CMK (cell line): ENCODE data around the gene ESYT1.

Experiments used
- DNase-seq: peaks from one replicate; pipeline ENCODE4 v3.0.0-alpha.2; 2010; ENCODE audit warnings: low read depth

ESYT1 gene

GRCh38 chr12:56157201-56158028 is 29.3 kb downstream of the ESYT1 start:
- DNase-seq: peak; percentile 49

- DNase-seq: peak; percentile 91
Observed at GRCh38 chr12:56158029-56158925, 30.2 kb downstream of the ESYT1 start, which contains the start of gene MYL6. Gene MYL6, plus strand, starts transcription at chr12:56158359. Its CDS starts 43 bp downstream, at chr12:56158402.

- no peak for DNase-seq
Observed at GRCh38 chr12:56158926-56159461, 30.9 kb downstream of the ESYT1 start.

GRCh38 chr12:56159482-56160192 is 31.6 kb downstream of the ESYT1 start:
- DNase-seq: no peak

- no peak for DNase-seq
Observed at GRCh38 chr12:56160193-56160763, 32.2 kb downstream of the ESYT1 start.

GRCh38 chr12:56160894-56161689 is 33.0 kb downstream of the ESYT1 start:
- DNase-seq: no peak

- no peak for DNase-seq
Observed at GRCh38 chr12:56161690-56162351, 33.8 kb downstream of the ESYT1 start.

- DNase-seq: no peak
Observed at GRCh38 chr12:56162468-56163290, 34.6 kb downstream of the ESYT1 start.

- no peak for DNase-seq
Observed at GRCh38 chr12:56163533-56164344, 35.7 kb downstream of the ESYT1 start.

- no peak for DNase-seq
Observed at GRCh38 chr12:56164345-56164729, 36.3 kb downstream of the ESYT1 start.

GRCh38 chr12:56165369-56165768 is 37.3 kb downstream of the ESYT1 start:
- DNase-seq: no peak

GRCh38 chr12:56169229-56169759 is 41.2 kb downstream of the ESYT1 start:
- DNase-seq: no peak

GRCh38 chr12:56172839-56173238 is 44.8 kb downstream of the ESYT1 start:
- no peak for DNase-seq

- DNase-seq: no peak
Observed at GRCh38 chr12:56178347-56178746, 50.3 kb downstream of the ESYT1 start.

- no peak for DNase-seq
Observed at GRCh38 chr12:56186957-56187356, 58.9 kb downstream of the ESYT1 start.

- DNase-seq: no peak
Observed at GRCh38 chr12:56188131-56188777, 60.2 kb downstream of the ESYT1 start.

- no peak for DNase-seq
Observed at GRCh38 chr12:56188778-56189098, 60.7 kb downstream of the ESYT1 start.
